C4-2B (cell line): ENCODE measurements around the gene GPD1.

Experiments
- H3K27ac ChIP-seq: fragments of 450-650 bp; 2 replicates; pipeline ENCODE4 v1.5.1; 2017
- CTCF ChIP-seq: fragments of 450-650 bp; conservative IDR thresholded peaks from 2 replicates; pipeline ENCODE4 v1.5.1; 2017; ENCODE audit warnings: mild to moderate bottlenecking
- ZFX ChIP-seq: fragments of 450-650 bp; IDR thresholded peaks from 2 replicates; pipeline ENCODE4 v1.6.1; 2017

GPD1 gene

GRCh38 chr12:50156641-50157040 lies 52.8 kb downstream of the GPD1 start:
- no peak overlapping the region for H3K27ac ChIP-seq

DNA sequence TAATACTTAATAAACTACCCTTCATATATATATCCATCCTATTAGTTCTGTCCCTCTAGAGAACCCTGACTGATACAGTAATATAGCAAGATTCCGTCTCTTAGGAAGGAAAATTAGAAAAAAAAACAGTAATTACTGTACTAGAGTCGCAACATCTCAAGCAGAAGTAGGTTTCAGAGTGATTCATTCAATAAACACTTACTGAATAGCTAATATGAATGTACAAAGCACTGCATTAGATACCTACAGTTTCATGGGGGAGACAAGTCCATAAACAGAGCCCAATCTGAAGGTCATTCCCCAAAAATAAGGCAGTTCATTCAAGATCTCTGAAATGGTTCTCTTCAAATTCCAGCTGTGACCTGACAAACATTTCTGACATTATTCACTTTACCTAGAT lies 53.5 kb downstream of the GPD1 start:
- no peak overlapping the region for H3K27ac ChIP-seq
- TF ChIP-seq ZFX (no peak), CTCF (no peak)

More at GRCh38 chr12:50156641-50157040, 52.8 kb downstream of the GPD1 start:
- no peak for TF ChIP-seq CTCF

GRCh38 chr12:50160643-50161042 lies 56.8 kb downstream of the GPD1 start:
- TF ChIP-seq ZFX (no peak), CTCF (no peak)

More at GRCh38 chr12:50160643-50161042, 56.8 kb downstream of the GPD1 start:
- H3K27ac ChIP-seq, result no peak overlapping the region
